H1 (cell line): ENCODE data around the gene HK2. TPM values are rescaled to one million over a fixed set of nuclear protein-coding genes. Genes with fewer than 3 reads are reported as not detected.

Source experiments
- CTCF ChIA-PET: fragments of 300-600 bp; sonication (Branson Sonifier 250); formaldehyde crosslinking; loops from one replicate; lab custom pipeline; 2021; ENCODE audit not compliant: partially characterized antibody; lab: Charles Lee
- POLR2A ChIA-PET: fragments of 300-600 bp; sonication (Branson Sonifier 250); formaldehyde crosslinking; loops from one replicate; lab custom pipeline; 2021; ENCODE audit warnings: inconsistent platforms; ENCODE audit not compliant: partially characterized antibody; lab: Charles Lee
- DNase-seq, 2 experiments: peaks; one replicate each; pipeline versions ENCODE4 v3.0.0 to v3.0.0-alpha.2; 2010 to 2022; ENCODE audit warnings: low spot score in 2 of 2, low read depth in 1 of 2, mixed read lengths in 1 of 2
- FAIRE-seq: peaks from 2 replicates; lab custom pipeline; 2011; peaks lifted over from hg19 to GRCh38; lab: Jason Lieb, UNC
- H2AFZ ChIP-seq: 2 replicates; pipeline ENCODE4 v1.8.1; 2012; ENCODE audit warnings: low read length, inconsistent platforms
- H2AK5ac ChIP-seq: 2 replicates; pipeline ENCODE4 v1.6.1; 2013; ENCODE audit warnings: low read depth, low read length
- H2BK120ac ChIP-seq: replicated peaks from 2 replicates; pipeline ENCODE3; 2013; ENCODE audit warnings: low read depth, low read length, inconsistent platforms
- H2BK12ac ChIP-seq: 2 replicates; pipeline ENCODE4 v1.6.1; 2013; ENCODE audit warnings: low read depth, low read length
- H2BK15ac ChIP-seq: 2 replicates; pipeline ENCODE4 v1.6.1; 2013; ENCODE audit warnings: low read length
- H2BK20ac ChIP-seq: 2 replicates; pipeline ENCODE4 v1.6.1; 2013; ENCODE audit warnings: low read length
- H2BK5ac ChIP-seq: 2 replicates; pipeline ENCODE4 v1.6.1; 2013; ENCODE audit warnings: low read depth, low read length
- H3K14ac ChIP-seq: 2 replicates; pipeline ENCODE4 v1.6.1; 2013; ENCODE audit warnings: inconsistent platforms; ENCODE audit not compliant: insufficient read length
- H3K18ac ChIP-seq: 2 replicates; pipeline ENCODE4 v1.6.1; 2013; ENCODE audit warnings: low read length; ENCODE audit errors: extremely low read depth
- H3K23ac ChIP-seq: 2 replicates; pipeline ENCODE4 v1.6.1; 2013; ENCODE audit warnings: inconsistent platforms; ENCODE audit not compliant: insufficient read length
- H3K23me2 ChIP-seq: 2 replicates; pipeline ENCODE4 v1.6.1; 2013; ENCODE audit warnings: low read depth, low read length
- H3K27ac ChIP-seq: 2 replicates; pipeline ENCODE4 v1.6.1; 2011; ENCODE audit warnings: low read depth, low read length, inconsistent platforms
- H3K27me3 ChIP-seq, 4 experiments: replicated peaks in 1 of 4; 1 replicate in 1 of 4; 2 replicates in 3 of 4; pipeline versions ENCODE4 v1.6.1 to v1.8.1; 2011 to 2013; ENCODE audit warnings: low read length in 3 of 4, mild to moderate bottlenecking in 3 of 4, inconsistent platforms in 2 of 4, mixed read lengths in 2 of 4, moderate library complexity in 1 of 4; ENCODE audit not compliant: control insufficient read depth in 3 of 4, insufficient read depth in 3 of 4; ENCODE audit errors: extremely low read depth in 1 of 4
- H3K36me3 ChIP-seq, 4 experiments: 2 replicates each; pipeline versions ENCODE4 v1.6.1 to v1.8.1; 2011 to 2013; ENCODE audit warnings: mild to moderate bottlenecking in 4 of 4, low read length in 3 of 4, moderate library complexity in 2 of 4, control low read depth in 1 of 4, inconsistent platforms in 1 of 4; ENCODE audit not compliant: insufficient read depth in 4 of 4, control insufficient read depth in 2 of 4
- H3K4ac ChIP-seq: replicated peaks from 2 replicates; pipeline ENCODE3; 2013; ENCODE audit warnings: low read length, low read depth, mixed read lengths, inconsistent platforms; ENCODE audit not compliant: insufficient read length
- H3K4me1 ChIP-seq, 4 experiments: replicated peaks in 1 of 4; 1 replicate in 1 of 4; 2 replicates in 3 of 4; pipeline versions ENCODE4 v1.6.1 to v1.8.1; 2011 to 2013; ENCODE audit warnings: low read length in 3 of 4, inconsistent platforms in 2 of 4, mixed read lengths in 1 of 4; ENCODE audit not compliant: insufficient read depth in 4 of 4, control insufficient read depth in 3 of 4
- H3K4me2 ChIP-seq, 2 experiments: 2 replicates each; pipeline versions ENCODE4 v1.6.1 to v1.8.1; 2011 to 2013; ENCODE audit warnings: low read depth in 2 of 2, low read length in 2 of 2, control low read depth in 1 of 2, inconsistent platforms in 1 of 2, mild to moderate bottlenecking in 1 of 2; ENCODE audit not compliant: insufficient read depth in 1 of 2
- H3K4me3 ChIP-seq, 4 experiments: fragments of 200-600, 300-600 bp in 1 of 4; sonication (generic), shearing (Covaris generic), sonication (Bioruptor Twin) in 1 of 4; 2 replicates each; pipeline versions ENCODE4 v1.5.1 to v1.8.1; 2011 to 2016; ENCODE audit warnings: low read length in 4 of 4, low read depth in 3 of 4, control low read depth in 2 of 4, inconsistent platforms in 2 of 4, mild to moderate bottlenecking in 2 of 4, mixed read lengths in 1 of 4, moderate library complexity in 1 of 4; ENCODE audit not compliant: insufficient read depth in 2 of 4; ENCODE audit errors: extremely low read depth in 1 of 4
- H3K56ac ChIP-seq: replicated peaks from 2 replicates; pipeline ENCODE3; 2013; ENCODE audit warnings: low read depth, mild to moderate bottlenecking, mixed read lengths, low read length, inconsistent platforms; ENCODE audit not compliant: insufficient read length
- H3K79me1 ChIP-seq: 2 replicates; pipeline ENCODE4 v1.6.1; 2013; ENCODE audit warnings: low read depth, low read length, control low read depth
- H3K79me2 ChIP-seq, 2 experiments: 2 replicates each; pipeline versions ENCODE4 v1.6.1 to v1.8.1; 2012 to 2013; ENCODE audit warnings: low read length in 2 of 2, mild to moderate bottlenecking in 2 of 2, inconsistent platforms in 1 of 2; ENCODE audit not compliant: insufficient read depth in 2 of 2, control insufficient read depth in 1 of 2
- H3K9ac ChIP-seq, 4 experiments: replicated peaks in 1 of 4; 1 replicate in 1 of 4; 2 replicates in 3 of 4; pipeline versions ENCODE4 v1.6.1 to v1.8.1; 2011 to 2013; ENCODE audit warnings: low read depth in 3 of 4, low read length in 3 of 4, control low read depth in 2 of 4, mild to moderate bottlenecking in 2 of 4, moderate library complexity in 2 of 4, inconsistent platforms in 1 of 4; ENCODE audit errors: extremely low read depth in 1 of 4
- H3K9me3 ChIP-seq, 2 experiments: 2 replicates each; pipeline versions ENCODE4 v1.6.1 to v1.8.1; 2012 to 2013; ENCODE audit warnings: mild to moderate bottlenecking in 2 of 2, moderate library complexity in 2 of 2, control low read depth in 1 of 2, inconsistent platforms in 1 of 2, low read depth in 1 of 2, low read length in 1 of 2, mixed read lengths in 1 of 2; ENCODE audit not compliant: insufficient read depth in 2 of 2
- H4K20me1 ChIP-seq, 2 experiments: replicated peaks in 1 of 2; 2 replicates each; pipeline versions ENCODE3 to v1.8.1; 2011 to 2013; ENCODE audit warnings: inconsistent platforms in 2 of 2, low read length in 2 of 2, mild to moderate bottlenecking in 1 of 2; ENCODE audit not compliant: insufficient read depth in 2 of 2, control insufficient read depth in 1 of 2
- H4K5ac ChIP-seq: 2 replicates; pipeline ENCODE4 v1.6.1; 2013; ENCODE audit warnings: low read length, low read depth, mixed read lengths, inconsistent platforms; ENCODE audit not compliant: insufficient read length
- H4K8ac ChIP-seq: 2 replicates; pipeline ENCODE4 v1.8.0; 2013; ENCODE audit warnings: mild to moderate bottlenecking, moderate library complexity, low read length, inconsistent platforms; ENCODE audit not compliant: insufficient read depth; ENCODE audit errors: extremely low read depth
- H4K91ac ChIP-seq: replicated peaks from 2 replicates; pipeline ENCODE3; 2013; ENCODE audit warnings: low read length, mixed read lengths, inconsistent platforms; ENCODE audit not compliant: insufficient read length
- ATF3 ChIP-seq: IDR thresholded peaks from 2 replicates; pipeline ENCODE4 v1.6.1; 2011; ENCODE audit warnings: low read depth, mild to moderate bottlenecking, low read length; ENCODE audit not compliant: insufficient read depth
- CEBPB ChIP-seq: IDR thresholded peaks from 2 replicates; pipeline ENCODE4 v1.6.1; 2012; ENCODE audit warnings: low read depth, low read length
- CHD1 ChIP-seq: IDR thresholded peaks from 2 replicates; pipeline ENCODE4 v1.6.1; 2012; ENCODE audit warnings: low read depth, low read length, improper control_type of control experiment
- CTBP2 ChIP-seq: IDR thresholded peaks from 2 replicates; pipeline ENCODE4 v1.7.0; 2011; ENCODE audit warnings: borderline replicate concordance, mild to moderate bottlenecking, moderate library complexity, mixed read lengths, low read length; ENCODE audit not compliant: insufficient read depth, insufficient read length
- EGR1 ChIP-seq: IDR thresholded peaks from 2 replicates; pipeline ENCODE4 v1.6.1; 2011; ENCODE audit warnings: low read depth, low read length, borderline replicate concordance
- FOSL1 ChIP-seq: IDR thresholded peaks from 2 replicates; pipeline ENCODE4 v1.6.1; 2011; ENCODE audit warnings: mild to moderate bottlenecking, low read depth, low read length, moderate library complexity; ENCODE audit not compliant: insufficient read depth
- GABPA ChIP-seq: IDR thresholded peaks from 2 replicates; pipeline ENCODE4 v1.6.1; 2011; ENCODE audit warnings: mild to moderate bottlenecking, low read length, moderate library complexity, borderline replicate concordance; ENCODE audit not compliant: insufficient read depth
- RNF2 ChIP-seq: fragments of 200-900, 300-1000 bp; sonication (generic); IDR thresholded peaks from 2 replicates; pipeline ENCODE4 v1.7.1; 2016; ENCODE audit warnings: borderline replicate concordance, low read depth, mild to moderate bottlenecking, antibody characterized with exemption, low read length; ENCODE audit not compliant: poor library complexity, severe bottlenecking; ENCODE audit errors: missing control alignments
- SIX5 ChIP-seq: IDR thresholded peaks from 2 replicates; pipeline ENCODE4 v1.6.1; 2011; ENCODE audit warnings: mild to moderate bottlenecking, low read depth, low read length
- SP4 ChIP-seq: IDR thresholded peaks from 2 replicates; pipeline ENCODE4 v1.6.1; 2012; ENCODE audit warnings: low read length, inconsistent platforms
- TEAD4 ChIP-seq: IDR thresholded peaks from 2 replicates; pipeline ENCODE4 v1.6.1; 2012; ENCODE audit warnings: low read depth, low read length, inconsistent platforms, mixed read lengths
- ZNF274 ChIP-seq: IDR thresholded peaks from 2 replicates; pipeline ENCODE4 v1.7.0; 2012; ENCODE audit warnings: low read length, borderline replicate concordance; ENCODE audit errors: extremely low read depth
- WGBS, 2 experiments: shearing (Covaris generic) in 1 of 2; methylation state at CpG; one replicate each; pipeline versions ENCODE4 v1.1.6 to v1.1.7; 2013 to 2015; ENCODE audit warnings: low lambda C conversion rate in 2 of 2, mixed read lengths in 2 of 2, inconsistent platforms in 1 of 2, low coverage in 1 of 2, missing lambda C conversion rate in 1 of 2; ENCODE audit not compliant: insufficient replicate concordance in 2 of 2, insufficient coverage in 1 of 2, insufficient read length in 1 of 2; ENCODE audit errors: extremely low coverage in 1 of 2, missing lambda C conversion rate in 1 of 2; 5-methylcytosine and 5-hydroxymethylcytosine counted together
- polyA plus RNA-seq, 7 experiments: library from polyadenylated mRNA; depleted of rRNA in 3 of 7; stranded (reverse) in 5 of 7; unstranded in 2 of 7; fragments of >200 nt in 5 of 7; fragments of 200-250 nt in 2 of 7; gene quantifications; 1 replicate in 5 of 7; 2 replicates in 1 of 7; 4 replicates in 1 of 7; pipeline versions ENCODE4 v1.2.1 to v1.2.3, GENCODE V29; 2011 to 2013; ENCODE audit warnings: missing spikeins in 2 of 7, mixed read lengths in 2 of 7
- total RNA-seq: library from RNA; stranded (reverse); fragmentation: NEBNext Ultra II Directional; extraction: Animal tissue kit (Norgen Biotek cat#: 25700); gene quantifications from 2 replicates; pipeline ENCODE4 v1.2.1, GENCODE V29; 2021
- TF ChIP-seq, protein P1 (sequence below): IDR thresholded peaks from 2 replicates; pipeline ENCODE4 v1.6.1; 2012; ENCODE audit warnings: inconsistent platforms

The HK2 gene
- total and polyA plus RNA-seq, 2 of the 8 experiments (the other 6 are each of a cell fraction or from before 2014, with no cell fraction given), result 22.1 to 61.9 TPM

GRCh38 chr2:74857215-74857614 is 23.3 kb downstream of the HK2 start:
- H4K8ac ChIP-seq, result no peak overlapping the region
- H3K4ac ChIP-seq, result no peak overlapping the region
- H3K23ac ChIP-seq, result no peak overlapping the region
- ChIA-PET POLR2A (no interaction called here), CTCF (interaction anchor here (1.0 to 1.3 kb wide), 4 partner anchors 8 to 62 kb away, joined by 3 read pairs; no protein-coding TSS in a partner anchor)
- H3K27ac ChIP-seq, result no peak overlapping the region
- H3K23me2 ChIP-seq, result no peaks in the 10 kb centered on the region
- H2BK5ac ChIP-seq, result no peak overlapping the region
- H4K91ac ChIP-seq, result no peak overlapping the region
- no peak overlapping the region for H2BK120ac ChIP-seq
- no peak overlapping the region for H3K4me2 ChIP-seq
- peaks cover 18 to 31% (median 28%) of the 10 kb centered on the region in 4 experiments; a peak in 7 of 8 replicates for H3K36me3 ChIP-seq
- peaks cover 4 to 66% of the 10 kb centered on the region in 2 experiments for H3K79me2 ChIP-seq
- no peak overlapping the region for H4K5ac ChIP-seq
- no peak overlapping the region for H3K56ac ChIP-seq
- no peak overlapping the region for H2BK20ac ChIP-seq
- no peak overlapping the region for H2AFZ ChIP-seq
- DNase-seq (no peak), FAIRE-seq (no peak)
- H3K27me3 ChIP-seq, result no peaks in the 10 kb centered on the region
- H3K9me3 ChIP-seq, result no peaks in the 10 kb centered on the region
- H2AK5ac ChIP-seq, result no peak overlapping the region
- H3K4me3 ChIP-seq, result no peak overlapping the region
- peaks cover 4 to 5% of the 10 kb centered on the region in 2 experiments for H4K20me1 ChIP-seq
- no peak overlapping the region for H3K14ac ChIP-seq
- peaks cover 11% of the 10 kb centered on the region for H3K79me1 ChIP-seq
- no peak overlapping the region for H2BK15ac ChIP-seq
- H3K4me1 ChIP-seq, result peaks cover 0 to 5% (median 0%) of the 10 kb centered on the region in 4 experiments; a peak in 2 of 7 replicates
- H3K18ac ChIP-seq, result no peak overlapping the region
- H3K9ac ChIP-seq, result 0 out of 7 replicates have a peak overlapping the region, but pooled peaks of 1 of the 4 experiments have one; percentile 15
- no peak overlapping the region for H2BK12ac ChIP-seq
- 99% methylated on average over 4 of the region's 4 CpGs; no CpG with 5 or more reads in 1 of the 2 experiments for WGBS, 2 experiments
- no peak for TF ChIP-seq SP4
- TF ChIP-seq ZNF274, result no peak
- no peak for TF ChIP-seq SIX5
- TF ChIP-seq, protein P1, sequence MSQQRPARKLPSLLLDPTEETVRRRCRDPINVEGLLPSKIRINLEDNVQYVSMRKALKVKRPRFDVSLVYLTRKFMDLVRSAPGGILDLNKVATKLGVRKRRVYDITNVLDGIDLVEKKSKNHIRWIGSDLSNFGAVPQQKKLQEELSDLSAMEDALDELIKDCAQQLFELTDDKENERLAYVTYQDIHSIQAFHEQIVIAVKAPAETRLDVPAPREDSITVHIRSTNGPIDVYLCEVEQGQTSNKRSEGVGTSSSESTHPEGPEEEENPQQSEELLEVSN, result no peak
- no peak for TF ChIP-seq CTBP2
- TF ChIP-seq CEBPB, result no peak
- no peak for TF ChIP-seq EGR1
- TF ChIP-seq GABPA, result no peak
- no peak for TF ChIP-seq ATF3
- TF ChIP-seq RNF2, result no peak
- no peak for TF ChIP-seq FOSL1
- no peak for TF ChIP-seq CHD1
- TF ChIP-seq TEAD4, result no peak
